HG03342 (cell line): ENCODE measurements around the gene CTU2.

Experiments
- ATAC-seq: cut with Tn5 transposase; IDR thresholded peaks from one replicate; pipeline ENCODE4 v1.9.1; 2021; ENCODE audit warnings: mild to moderate bottlenecking, moderate library complexity; ENCODE audit not compliant: unreplicated experiment

Gene CTU2

DNA sequence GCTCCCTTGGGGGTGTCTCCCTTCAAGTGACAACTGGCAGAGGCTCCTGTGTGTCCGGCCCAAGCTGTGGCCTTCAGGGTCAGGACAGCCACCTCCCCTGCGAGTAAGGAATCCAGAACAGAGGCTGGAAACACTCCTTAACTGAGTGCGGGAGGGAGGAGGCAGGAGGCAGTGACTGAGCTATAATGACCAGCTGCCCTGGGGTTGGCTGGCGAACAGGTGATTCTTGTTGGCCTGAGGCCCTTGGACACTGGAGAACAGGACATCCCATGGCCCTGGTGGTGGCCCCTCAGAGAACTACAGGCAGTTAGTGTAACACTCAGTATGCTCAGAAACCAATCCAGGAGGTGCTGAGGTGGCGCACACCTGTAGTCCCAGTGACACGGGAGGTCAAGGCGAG, 10.6 kb upstream of the CTU2 start:
- no peak for ATAC-seq

- ATAC-seq, result no peak
Measured at GRCh38 chr16:88696441-88696840, 9.9 kb upstream of the CTU2 start.

DNA sequence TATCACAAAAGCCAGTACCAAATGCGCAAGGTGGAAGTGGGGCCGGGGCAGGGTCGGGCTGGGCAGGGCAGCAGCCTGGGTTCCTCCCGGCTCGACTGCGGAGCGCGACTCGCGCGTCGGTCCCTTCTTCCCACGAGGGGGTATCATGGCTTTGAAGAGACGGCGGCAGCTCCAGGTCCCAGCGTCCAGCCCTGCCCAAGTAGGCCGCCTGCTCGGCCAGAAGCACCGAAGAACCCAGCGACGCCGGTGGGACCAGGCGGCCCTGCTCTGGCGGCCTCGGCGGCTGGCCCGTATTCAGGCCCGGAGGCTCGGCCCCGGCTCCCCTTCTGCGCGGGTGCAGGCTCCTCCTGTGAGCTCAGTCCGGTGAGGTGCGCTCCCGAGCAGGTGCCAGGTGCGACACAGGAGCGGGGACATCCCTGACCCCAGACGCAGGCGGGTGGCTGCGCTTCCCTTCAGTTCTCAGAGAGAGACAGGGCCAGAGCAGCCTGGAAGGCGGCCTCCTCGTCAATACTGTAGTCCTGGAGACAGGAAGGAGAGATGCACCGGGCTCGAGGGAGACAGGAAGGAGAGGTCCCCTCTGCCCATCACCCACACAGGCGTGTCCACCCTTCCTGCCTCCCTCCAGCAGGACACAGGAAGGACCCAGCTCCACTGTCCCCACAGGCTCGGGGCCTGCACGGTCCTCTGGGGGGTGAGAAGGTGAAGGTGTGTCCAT, 9.0 kb upstream of the CTU2 start:
- ATAC-seq, result no peak

- no peak for ATAC-seq
Measured at GRCh38 chr16:88697831-88698615, 8.3 kb upstream of the CTU2 start.

DNA sequence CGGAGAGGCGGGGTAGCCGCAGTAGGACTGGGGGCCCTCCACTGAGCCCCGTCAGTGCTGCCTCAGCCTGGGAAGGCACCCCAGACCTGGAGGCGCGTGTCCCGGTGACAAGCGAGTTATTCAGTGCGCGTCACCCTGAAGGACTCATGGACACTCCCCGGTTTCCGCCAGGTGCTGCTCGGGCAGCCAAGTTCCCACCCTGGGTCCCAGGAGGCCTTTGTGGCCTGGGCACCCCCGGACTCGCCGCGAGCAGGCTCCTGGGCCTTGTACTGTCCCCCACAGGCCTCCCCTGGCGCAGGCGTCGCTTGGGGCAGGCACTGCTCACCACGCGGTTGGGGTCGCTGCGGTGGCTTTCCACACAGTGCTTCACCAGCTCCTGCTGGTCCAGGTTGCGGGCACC, 7.7 kb upstream of the CTU2 start:
- ATAC-seq, result no peak

GRCh38 chr16:88699180-88699579, 7.1 kb upstream of the CTU2 start:
- ATAC-seq, result no peak

- no peak for ATAC-seq
Measured at GRCh38 chr16:88700322-88700635, 6.0 kb upstream of the CTU2 start.

DNA sequence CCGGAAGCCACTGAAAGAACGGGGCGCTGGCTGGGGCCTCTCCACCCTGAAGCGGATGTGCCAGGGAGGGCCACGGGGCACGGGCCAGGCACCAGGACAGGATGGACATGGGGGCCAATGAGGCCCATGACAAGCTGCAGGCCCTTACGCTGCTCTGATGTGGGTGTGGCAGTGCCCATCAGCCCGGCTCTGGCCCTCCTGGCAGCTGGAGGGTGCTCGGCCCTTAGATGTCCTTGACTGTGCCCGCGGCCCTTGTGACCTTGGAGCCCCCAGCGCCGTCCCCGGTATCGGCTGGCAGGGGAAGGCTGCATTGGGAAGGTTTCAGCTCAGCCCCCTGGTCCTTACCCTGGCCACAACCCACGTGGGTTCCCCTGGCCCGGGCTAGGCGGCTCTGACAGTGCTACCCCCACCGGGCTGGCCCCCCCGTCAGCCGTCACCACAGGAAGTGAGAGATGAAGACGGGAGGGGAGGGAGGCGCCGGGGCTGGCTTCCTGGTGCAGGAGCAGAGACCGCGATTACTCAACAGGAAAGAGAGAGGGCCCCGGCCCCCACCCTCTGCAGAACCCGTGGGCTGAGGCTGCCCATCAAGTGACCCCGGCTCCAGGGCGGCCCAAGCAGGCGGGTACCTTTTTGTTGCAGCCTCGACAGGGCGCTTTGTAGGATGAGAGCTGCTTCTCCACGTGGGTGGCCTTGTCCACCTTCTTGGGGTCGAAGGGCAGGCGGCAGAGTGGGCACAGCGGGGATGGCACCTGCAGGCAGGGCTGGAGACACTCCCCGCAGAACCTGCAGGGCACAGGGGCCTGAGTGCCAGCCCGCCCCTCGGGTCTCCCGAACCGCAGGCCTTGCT, 5.4 kb upstream of the CTU2 start:
- ATAC-seq, result peak; percentile 63

- no peak for ATAC-seq
Measured at GRCh38 chr16:88701581-88702370, 4.5 kb upstream of the CTU2 start.

GRCh38 chr16:88702371-88703210, 3.7 kb upstream of the CTU2 start:
- ATAC-seq, result no peak

DNA sequence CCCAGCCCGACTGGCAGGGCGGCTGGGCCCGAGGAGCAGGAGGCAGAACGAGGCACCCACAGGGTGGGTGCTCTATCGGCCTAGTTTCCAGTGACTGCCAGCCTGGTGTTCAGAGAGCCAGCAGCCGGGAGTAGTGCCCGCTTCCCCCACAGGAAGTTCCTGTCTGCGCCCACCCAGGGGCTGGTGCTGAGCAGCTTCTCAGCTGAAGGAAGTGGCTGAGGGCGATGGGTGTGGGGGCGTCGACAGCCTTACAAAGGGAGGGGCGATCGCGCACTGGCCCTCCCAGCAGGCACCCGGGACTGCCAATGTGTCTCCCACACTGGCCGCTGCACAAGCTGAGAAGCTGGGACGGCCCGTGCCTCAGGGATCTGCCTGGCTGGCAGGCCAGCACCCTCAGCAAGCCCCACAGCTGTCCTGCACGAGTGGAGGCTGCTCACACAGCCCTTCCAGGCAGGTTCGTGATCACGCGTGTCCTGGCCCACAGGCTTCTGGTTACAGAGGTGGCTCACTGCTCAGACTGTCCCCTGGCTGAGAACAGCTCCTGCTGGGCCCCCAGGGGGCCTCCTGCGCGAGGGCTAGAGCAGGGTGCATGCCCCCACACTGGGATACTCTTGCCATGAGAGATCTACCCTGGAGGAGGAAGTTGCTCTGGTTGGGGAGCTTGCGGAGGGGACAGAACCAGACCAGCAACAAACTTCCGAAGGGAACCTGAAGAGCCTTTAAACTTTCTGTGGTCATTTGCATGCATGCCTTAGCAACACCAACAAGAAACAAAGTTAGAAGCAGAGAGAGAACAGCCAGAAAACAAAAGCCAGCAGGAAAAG, 2.6 kb upstream of the CTU2 start:
- ATAC-seq, result no peak

- no peak for ATAC-seq
Measured at GRCh38 chr16:88705076-88705684, 1.1 kb upstream of the CTU2 start.

- ATAC-seq, result peak; percentile 19
Measured at GRCh38 chr16:88705801-88706228, 488 bp upstream of the CTU2 start.

DNA sequence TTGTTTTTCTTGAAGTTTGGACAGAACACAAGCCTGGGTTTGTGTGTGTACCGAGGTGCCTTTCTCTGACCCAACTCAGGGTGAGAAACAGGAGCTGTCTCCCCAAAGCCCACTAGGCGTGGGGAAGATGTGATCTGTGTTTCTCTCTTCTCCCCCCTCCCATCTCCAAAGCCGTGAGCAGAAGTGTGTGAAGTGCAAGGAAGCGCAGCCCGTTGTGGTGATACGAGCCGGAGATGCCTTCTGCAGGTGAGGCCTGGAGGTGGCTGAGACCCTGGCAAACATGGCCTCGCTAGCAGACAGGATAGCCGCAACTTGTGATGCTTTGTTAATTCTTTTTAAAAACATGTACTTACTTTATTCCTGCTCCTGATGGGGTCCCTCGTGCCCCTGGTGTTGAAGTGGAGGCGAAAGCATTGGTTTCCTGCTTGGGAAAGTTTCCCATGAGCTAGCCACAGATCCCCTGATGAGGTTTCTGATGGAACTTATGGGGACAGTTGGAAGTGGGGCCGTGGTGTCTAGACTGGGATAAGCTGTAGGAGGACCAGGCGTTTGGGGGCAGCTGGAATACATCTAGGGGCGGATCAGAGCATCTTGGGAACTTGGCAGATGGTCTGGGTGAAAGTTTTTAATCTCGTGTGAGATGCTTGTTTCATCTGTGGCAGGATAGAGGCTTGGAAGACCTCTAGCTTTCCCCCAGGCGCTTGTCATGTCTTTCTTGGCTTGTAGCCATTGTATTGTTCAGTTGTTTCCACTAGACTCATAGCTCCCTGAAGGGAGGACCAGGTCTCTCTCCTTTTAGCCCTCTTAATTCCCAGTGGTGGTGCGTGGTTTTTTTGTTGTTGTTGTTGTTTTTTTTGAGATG, 893 bp downstream of the CTU2 start:
- ATAC-seq, result no peak

GRCh38 chr16:88710556-88710955, 4.3 kb downstream of the CTU2 start:
- ATAC-seq, result no peak

- no peak for ATAC-seq
Measured at GRCh38 chr16:88711750-88712340, 5.5 kb downstream of the CTU2 start.

DNA sequence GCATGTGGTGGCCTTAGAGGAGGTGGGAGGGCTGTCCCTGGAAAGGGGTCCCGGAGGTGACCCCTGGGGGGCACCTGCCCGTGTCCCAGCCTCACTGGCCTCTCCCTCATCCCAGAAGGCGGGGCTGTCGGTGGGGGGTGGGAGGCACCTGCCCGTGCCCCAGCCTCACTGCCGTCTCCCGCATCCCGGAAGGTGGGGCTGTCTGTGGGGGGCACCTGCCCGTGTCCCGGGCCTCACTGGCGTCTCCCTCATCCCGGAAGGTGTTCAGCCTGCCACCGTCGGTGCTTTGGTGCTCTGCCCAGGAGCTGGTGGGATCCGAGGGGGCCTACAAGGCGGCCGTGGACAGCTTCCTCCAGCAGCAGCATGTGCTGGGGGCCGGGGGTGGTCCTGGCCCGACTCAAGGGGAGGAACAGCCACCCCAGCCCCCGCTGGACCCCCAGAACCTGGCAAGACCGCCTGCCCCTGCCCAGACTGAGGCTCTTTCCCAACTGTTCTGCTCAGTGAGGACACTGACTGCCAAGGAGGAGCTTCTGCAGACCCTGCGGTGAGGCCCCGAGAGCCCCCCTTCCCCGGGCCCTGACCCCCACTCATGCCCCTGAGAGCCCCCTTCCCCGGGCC, 6.2 kb downstream of the CTU2 start:
- ATAC-seq, result no peak
